ENCODE measurements around the gene NOD2.

The NOD2 gene

GRCh38 chr16:50694206-50694605 lies 800 bp downstream of the NOD2 start:
- no peak for DNase-seq (ENCODE audit: low read depth)
- H3K4me3 ChIP-seq (ENCODE audit: low read length), result no peak overlapping the region
- TF ChIP-seq CTCF (conservative IDR thresholded peaks at IDR 0.05; ENCODE audit: low read length), result no peak

- TF ChIP-seq CTCF (conservative IDR thresholded peaks at IDR 0.05; ENCODE audit: low read length), result no peak
- DNase-seq (ENCODE audit: low read depth), result no peak
- no peak overlapping the region for H3K4me3 ChIP-seq (ENCODE audit: low read length)
Observed at GRCh38 chr16:50695017-50696000, 1.9 kb downstream of the NOD2 start.

GRCh38 chr16:50696126-50696525 lies 2.7 kb downstream of the NOD2 start:
- no peak for TF ChIP-seq CTCF (conservative IDR thresholded peaks at IDR 0.05; ENCODE audit: low read length)
- no peak overlapping the region for H3K4me3 ChIP-seq (ENCODE audit: low read length)
- no peak for DNase-seq (ENCODE audit: low read depth)

- no peak for TF ChIP-seq CTCF (conservative IDR thresholded peaks at IDR 0.05; ENCODE audit: low read length)
- no peak overlapping the region for H3K4me3 ChIP-seq (ENCODE audit: low read length)
- DNase-seq (ENCODE audit: low read depth), result peak; percentile 73
Observed at GRCh38 chr16:50696575-50697420, 3.4 kb downstream of the NOD2 start.

- no peak for TF ChIP-seq CTCF (conservative IDR thresholded peaks at IDR 0.05; ENCODE audit: low read length)
- no peak overlapping the region for H3K4me3 ChIP-seq (ENCODE audit: low read length)
- no peak for DNase-seq (ENCODE audit: low read depth)
Observed at GRCh38 chr16:50697421-50697715, 4.0 kb downstream of the NOD2 start.

- H3K4me3 ChIP-seq (ENCODE audit: low read length), result peak overlapping the region; percentile 55
- DNase-seq (ENCODE audit: low read depth), result peak; percentile 33
- no peak for TF ChIP-seq CTCF (conservative IDR thresholded peaks at IDR 0.05; ENCODE audit: low read length)
Observed at GRCh38 chr16:50697881-50698767, 4.7 kb downstream of the NOD2 start.

Measured in AG10803 (cell line).